ENCODE data around the gene PDHB.

- TF ChIP-seq POLR2A (IDR thresholded peaks at IDR 0.05), result no peak
- TF ChIP-seq, protein P1, sequence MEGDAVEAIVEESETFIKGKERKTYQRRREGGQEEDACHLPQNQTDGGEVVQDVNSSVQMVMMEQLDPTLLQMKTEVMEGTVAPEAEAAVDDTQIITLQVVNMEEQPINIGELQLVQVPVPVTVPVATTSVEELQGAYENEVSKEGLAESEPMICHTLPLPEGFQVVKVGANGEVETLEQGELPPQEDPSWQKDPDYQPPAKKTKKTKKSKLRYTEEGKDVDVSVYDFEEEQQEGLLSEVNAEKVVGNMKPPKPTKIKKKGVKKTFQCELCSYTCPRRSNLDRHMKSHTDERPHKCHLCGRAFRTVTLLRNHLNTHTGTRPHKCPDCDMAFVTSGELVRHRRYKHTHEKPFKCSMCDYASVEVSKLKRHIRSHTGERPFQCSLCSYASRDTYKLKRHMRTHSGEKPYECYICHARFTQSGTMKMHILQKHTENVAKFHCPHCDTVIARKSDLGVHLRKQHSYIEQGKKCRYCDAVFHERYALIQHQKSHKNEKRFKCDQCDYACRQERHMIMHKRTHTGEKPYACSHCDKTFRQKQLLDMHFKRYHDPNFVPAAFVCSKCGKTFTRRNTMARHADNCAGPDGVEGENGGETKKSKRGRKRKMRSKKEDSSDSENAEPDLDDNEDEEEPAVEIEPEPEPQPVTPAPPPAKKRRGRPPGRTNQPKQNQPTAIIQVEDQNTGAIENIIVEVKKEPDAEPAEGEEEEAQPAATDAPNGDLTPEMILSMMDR (IDR thresholded peaks at IDR 0.05), result no peak
Measured at GRCh38 chr3:58474348-58474911, 40.8 kb upstream of the PDHB start.

Data from right lobe of liver (tissue), 4 donors.